Inferior parietal cortex (tissue), 1 donor: ENCODE data around the gene MSRB1.
A peak's percentile ranks its signal among the peaks of the same experiment; 100 is the strongest.
"Not testable (repeated sequence)": the region's sequence is repeated elsewhere in the genome, so short reads cannot be mapped to it uniquely, and the experiment has no call there.

ENCODE experiments used
- DNase-seq: peaks from one replicate; pipeline ENCODE4 v3.0.0-alpha.2; 2016; ENCODE audit errors: extremely low spot score

The MSRB1 gene

GRCh38 chr16:1978476-1979120 is 35.6 kb upstream of the MSRB1 start:
- DNase-seq, result no peak

GRCh38 chr16:1977875-1978268 is 34.9 kb upstream of the MSRB1 start:
- no peak for DNase-seq

GRCh38 chr16:1976951-1977874 is 34.2 kb upstream of the MSRB1 start:
- no peak for DNase-seq

GRCh38 chr16:1976216-1976520 is 33.2 kb upstream of the MSRB1 start:
- DNase-seq, result no peak

GRCh38 chr16:1975432-1976215 is 32.6 kb upstream of the MSRB1 start:
- DNase-seq, result no peak

GRCh38 chr16:1974157-1975070 is 31.4 kb upstream of the MSRB1 start:
- no peak for DNase-seq

GRCh38 chr16:1973461-1974156 is 30.6 kb upstream of the MSRB1 start:
- DNase-seq, result no peak

- no peak for DNase-seq
Measured at GRCh38 chr16:1972490-1972877, 29.5 kb upstream of the MSRB1 start.

- DNase-seq, result peak; percentile 96
Measured at GRCh38 chr16:1971796-1972489, 28.9 kb upstream of the MSRB1 start, which contains the start of gene TBL3. Gene TBL3, plus strand, starts transcription at chr16:1972053. Its CDS starts 112 bp downstream, at chr16:1972165.

- DNase-seq, result no peak
Measured at GRCh38 chr16:1968146-1968953, 25.4 kb upstream of the MSRB1 start.

GRCh38 chr16:1966460-1966859 is 23.5 kb upstream of the MSRB1 start, which contains the start of gene RNF151:
Gene RNF151, plus strand, starts transcription at chr16:1966856. Its CDS starts 26 bp downstream, at chr16:1966882.
- no peak for DNase-seq

GRCh38 chr16:1965396-1966001 is 22.5 kb upstream of the MSRB1 start:
- no peak for DNase-seq

GRCh38 chr16:1964506-1965395 is 21.8 kb upstream of the MSRB1 start, which contains the start of gene RPS2:
Gene RPS2, minus strand, starts transcription at chr16:1964826. Its CDS starts 201 bp downstream, at chr16:1964625.
- peak; percentile 98 for DNase-seq

GRCh38 chr16:1963806-1964505 is 21.0 kb upstream of the MSRB1 start:
- no peak for DNase-seq

- not testable (repeated sequence) for DNase-seq
Measured at GRCh38 chr16:1962161-1963153, 19.5 kb upstream of the MSRB1 start.

GRCh38 chr16:1961651-1962067 is 18.7 kb upstream of the MSRB1 start:
- no peak for DNase-seq
